ENCODE measurements around the gene MTMR4.

The MTMR4 gene

GRCh38 chr17:58508341-58509067 lies 5.9 kb downstream of the MTMR4 start:
- H2AFZ ChIP-seq = no peak overlapping the region
- no peaks in the 10 kb centered on the region for H3K27me3 ChIP-seq (ENCODE audit: control insufficient read depth, insufficient read depth, low read length)
- no peaks in the 10 kb centered on the region for H3K9me3 ChIP-seq (ENCODE audit: control insufficient read depth, low read length)
- peaks cover 12% of the 10 kb centered on the region for H3K79me2 ChIP-seq
- no peaks in the 10 kb centered on the region for H3K36me3 ChIP-seq (ENCODE audit: control insufficient read depth, insufficient read depth, low read length)
- no peaks in the 10 kb centered on the region for H3K4me1 ChIP-seq
- no peak overlapping the region for H3K9ac ChIP-seq
- H3K4me2 ChIP-seq (ENCODE audit: low read length) = no peak overlapping the region
- H3K27ac ChIP-seq = no peak overlapping the region
- no peak overlapping the region for H3K4me3 ChIP-seq (ENCODE audit: low read depth, low read length)
- TF ChIP-seq CTCF (IDR thresholded peaks at IDR 0.05) = no peak

GRCh38 chr17:58507123-58507634 lies 7.3 kb downstream of the MTMR4 start:
- no peak for TF ChIP-seq CTCF (IDR thresholded peaks at IDR 0.05)
- no peak overlapping the region for H2AFZ ChIP-seq
- H3K4me2 ChIP-seq (ENCODE audit: low read length) = no peak overlapping the region
- no peaks in the 10 kb centered on the region for H3K36me3 ChIP-seq (ENCODE audit: control insufficient read depth, insufficient read depth, low read length)
- H3K9me3 ChIP-seq (ENCODE audit: control insufficient read depth, low read length) = no peaks in the 10 kb centered on the region
- H3K4me1 ChIP-seq = no peaks in the 10 kb centered on the region
- peaks cover 7% of the 10 kb centered on the region for H3K79me2 ChIP-seq
- H3K27me3 ChIP-seq (ENCODE audit: control insufficient read depth, insufficient read depth, low read length) = no peaks in the 10 kb centered on the region
- no peak overlapping the region for H3K27ac ChIP-seq
- no peak overlapping the region for H3K9ac ChIP-seq
- H3K4me3 ChIP-seq (ENCODE audit: low read depth, low read length) = no peak overlapping the region

- H3K4me2 ChIP-seq (ENCODE audit: low read length) = no peak overlapping the region
- H3K79me2 ChIP-seq = peaks cover 4% of the 10 kb centered on the region
- no peak for TF ChIP-seq CTCF (IDR thresholded peaks at IDR 0.05)
- no peak overlapping the region for H3K27ac ChIP-seq
- H3K36me3 ChIP-seq (ENCODE audit: control insufficient read depth, insufficient read depth, low read length) = no peaks in the 10 kb centered on the region
- no peak overlapping the region for H3K4me3 ChIP-seq (ENCODE audit: low read depth, low read length)
- no peak overlapping the region for H2AFZ ChIP-seq
- no peaks in the 10 kb centered on the region for H3K27me3 ChIP-seq (ENCODE audit: control insufficient read depth, insufficient read depth, low read length)
- H3K9me3 ChIP-seq (ENCODE audit: control insufficient read depth, low read length) = no peaks in the 10 kb centered on the region
- no peak overlapping the region for H3K9ac ChIP-seq
- no peaks in the 10 kb centered on the region for H3K4me1 ChIP-seq
Measured at GRCh38 chr17:58506354-58507080, 7.9 kb downstream of the MTMR4 start.

- Histone ChIP-seq H3K27ac (no peak overlapping the region), H3K79me2 (no peaks in the 10 kb centered on the region), H3K27me3 (ENCODE audit: control insufficient read depth, insufficient read depth, low read length) (no peaks in the 10 kb centered on the region), H3K4me3 (ENCODE audit: low read depth, low read length) (no peak overlapping the region), H2AFZ (no peak overlapping the region), H3K4me1 (no peaks in the 10 kb centered on the region), H3K36me3 (ENCODE audit: control insufficient read depth, insufficient read depth, low read length) (no peaks in the 10 kb centered on the region), H3K4me2 (ENCODE audit: low read length) (no peak overlapping the region), H3K9ac (no peak overlapping the region), H3K9me3 (ENCODE audit: control insufficient read depth, low read length) (no peaks in the 10 kb centered on the region)
- no peak for TF ChIP-seq CTCF (IDR thresholded peaks at IDR 0.05)
Measured at GRCh38 chr17:58504826-58505351, 9.5 kb downstream of the MTMR4 start.

Data from parathyroid adenoma (tissue), 2 donors.